NK-92 (cell line): ENCODE measurements around the gene SORL1.
"Not testable (repeated sequence)": the region's sequence is repeated elsewhere in the genome, so short reads cannot be mapped to it uniquely, and the experiment has no call there.

Experiments
- DNase-seq: peaks from one replicate; lab custom pipeline; 2025; ENCODE audit not compliant: unreplicated experiment; lab: John Stamatoyannopoulos, UW

The SORL1 gene, protein sequence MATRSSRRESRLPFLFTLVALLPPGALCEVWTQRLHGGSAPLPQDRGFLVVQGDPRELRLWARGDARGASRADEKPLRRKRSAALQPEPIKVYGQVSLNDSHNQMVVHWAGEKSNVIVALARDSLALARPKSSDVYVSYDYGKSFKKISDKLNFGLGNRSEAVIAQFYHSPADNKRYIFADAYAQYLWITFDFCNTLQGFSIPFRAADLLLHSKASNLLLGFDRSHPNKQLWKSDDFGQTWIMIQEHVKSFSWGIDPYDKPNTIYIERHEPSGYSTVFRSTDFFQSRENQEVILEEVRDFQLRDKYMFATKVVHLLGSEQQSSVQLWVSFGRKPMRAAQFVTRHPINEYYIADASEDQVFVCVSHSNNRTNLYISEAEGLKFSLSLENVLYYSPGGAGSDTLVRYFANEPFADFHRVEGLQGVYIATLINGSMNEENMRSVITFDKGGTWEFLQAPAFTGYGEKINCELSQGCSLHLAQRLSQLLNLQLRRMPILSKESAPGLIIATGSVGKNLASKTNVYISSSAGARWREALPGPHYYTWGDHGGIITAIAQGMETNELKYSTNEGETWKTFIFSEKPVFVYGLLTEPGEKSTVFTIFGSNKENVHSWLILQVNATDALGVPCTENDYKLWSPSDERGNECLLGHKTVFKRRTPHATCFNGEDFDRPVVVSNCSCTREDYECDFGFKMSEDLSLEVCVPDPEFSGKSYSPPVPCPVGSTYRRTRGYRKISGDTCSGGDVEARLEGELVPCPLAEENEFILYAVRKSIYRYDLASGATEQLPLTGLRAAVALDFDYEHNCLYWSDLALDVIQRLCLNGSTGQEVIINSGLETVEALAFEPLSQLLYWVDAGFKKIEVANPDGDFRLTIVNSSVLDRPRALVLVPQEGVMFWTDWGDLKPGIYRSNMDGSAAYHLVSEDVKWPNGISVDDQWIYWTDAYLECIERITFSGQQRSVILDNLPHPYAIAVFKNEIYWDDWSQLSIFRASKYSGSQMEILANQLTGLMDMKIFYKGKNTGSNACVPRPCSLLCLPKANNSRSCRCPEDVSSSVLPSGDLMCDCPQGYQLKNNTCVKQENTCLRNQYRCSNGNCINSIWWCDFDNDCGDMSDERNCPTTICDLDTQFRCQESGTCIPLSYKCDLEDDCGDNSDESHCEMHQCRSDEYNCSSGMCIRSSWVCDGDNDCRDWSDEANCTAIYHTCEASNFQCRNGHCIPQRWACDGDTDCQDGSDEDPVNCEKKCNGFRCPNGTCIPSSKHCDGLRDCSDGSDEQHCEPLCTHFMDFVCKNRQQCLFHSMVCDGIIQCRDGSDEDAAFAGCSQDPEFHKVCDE (N-terminal part only)

DNA sequence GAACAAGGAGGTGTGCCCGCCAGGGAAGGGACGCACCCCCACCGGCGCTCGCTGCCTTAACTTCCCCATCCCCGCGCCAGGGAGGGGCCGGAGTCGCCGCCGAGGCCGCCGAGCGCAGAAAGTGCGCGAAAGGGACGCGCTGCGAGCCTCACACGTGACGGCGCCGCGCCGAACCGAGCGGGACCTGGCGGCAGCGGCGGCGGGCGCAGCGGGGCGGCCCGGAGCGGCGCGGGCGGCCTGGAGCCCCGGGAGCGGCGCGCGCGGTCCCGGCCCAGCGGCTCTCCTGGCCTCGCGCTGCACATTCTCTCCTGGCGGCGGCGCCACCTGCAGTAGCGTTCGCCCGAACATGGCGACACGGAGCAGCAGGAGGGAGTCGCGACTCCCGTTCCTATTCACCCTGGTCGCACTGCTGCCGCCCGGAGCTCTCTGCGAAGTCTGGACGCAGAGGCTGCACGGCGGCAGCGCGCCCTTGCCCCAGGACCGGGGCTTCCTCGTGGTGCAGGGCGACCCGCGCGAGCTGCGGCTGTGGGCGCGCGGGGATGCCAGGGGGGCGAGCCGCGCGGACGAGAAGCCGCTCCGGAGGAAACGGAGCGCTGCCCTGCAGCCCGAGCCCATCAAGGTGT lies at the start of gene SORL1:
Gene SORL1, plus strand, starts transcription at position 329 of the 623 bp plus-strand sequence. Its CDS starts 18 bp downstream, at position 347.
- no peak for DNase-seq

DNA sequence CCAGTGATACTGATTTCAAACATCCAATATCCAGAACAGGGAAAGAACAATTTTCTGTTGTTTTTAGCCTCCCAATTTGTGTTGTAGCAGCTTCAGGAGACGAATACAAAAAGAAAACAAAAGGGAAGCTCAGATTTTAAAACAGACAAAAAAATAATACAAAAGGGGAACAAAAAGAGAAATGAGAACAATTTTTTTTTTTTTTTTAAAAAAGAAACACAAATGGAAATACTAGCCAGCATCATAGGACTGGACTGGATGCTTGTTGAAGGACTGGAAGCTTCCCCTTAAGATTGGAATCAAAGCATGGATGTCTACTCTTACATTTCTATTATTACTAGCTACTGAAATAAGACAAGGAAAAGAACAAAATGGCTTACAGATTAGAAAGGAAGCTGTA lies 46.5 kb upstream of the SORL1 start:
- DNase-seq: no peak

DNA sequence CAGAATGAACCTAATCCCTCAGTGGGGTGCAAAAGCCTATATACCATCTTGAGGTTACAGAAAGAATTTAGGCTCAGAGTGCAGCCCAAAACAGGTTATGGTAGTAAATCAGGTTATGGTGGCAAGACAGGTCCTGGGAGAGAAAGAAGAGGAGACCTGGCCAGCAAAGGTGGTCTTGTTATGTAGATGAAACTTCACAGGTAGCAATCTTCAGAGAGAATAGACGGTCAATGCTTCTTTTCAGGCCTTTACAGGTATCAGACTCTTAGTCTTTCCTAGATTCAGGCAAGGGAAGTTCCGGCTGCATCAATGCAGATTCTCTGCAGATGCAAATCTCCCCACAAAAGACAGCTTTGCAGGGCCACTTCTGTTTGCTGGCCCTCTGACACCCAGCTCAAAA lies 45.8 kb upstream of the SORL1 start:
- DNase-seq: no peak

DNA sequence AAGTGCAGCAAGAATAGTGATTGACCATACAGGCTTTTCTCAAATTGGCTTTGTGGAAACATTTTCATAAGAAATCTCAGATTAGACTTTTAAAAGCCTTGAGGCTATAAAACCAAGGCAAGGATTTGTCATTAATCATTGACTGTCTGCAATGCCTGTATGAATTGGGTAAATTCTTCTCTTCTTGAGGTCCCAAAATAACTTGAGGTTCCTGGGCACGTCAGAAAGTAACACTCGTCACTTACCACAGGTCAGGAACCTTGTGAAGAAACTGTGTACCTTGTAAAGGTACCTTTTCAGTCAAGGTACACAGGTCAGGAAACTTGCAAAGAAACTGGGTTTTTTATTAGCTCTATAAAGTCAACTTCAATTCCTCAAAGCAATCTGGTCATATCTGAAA lies 43.3 kb upstream of the SORL1 start:
- DNase-seq: no peak

- not testable (repeated sequence) for DNase-seq
These were observed 42.1 kb upstream of the SORL1 start for GRCh38 chr11:121410041-121410440.

DNA sequence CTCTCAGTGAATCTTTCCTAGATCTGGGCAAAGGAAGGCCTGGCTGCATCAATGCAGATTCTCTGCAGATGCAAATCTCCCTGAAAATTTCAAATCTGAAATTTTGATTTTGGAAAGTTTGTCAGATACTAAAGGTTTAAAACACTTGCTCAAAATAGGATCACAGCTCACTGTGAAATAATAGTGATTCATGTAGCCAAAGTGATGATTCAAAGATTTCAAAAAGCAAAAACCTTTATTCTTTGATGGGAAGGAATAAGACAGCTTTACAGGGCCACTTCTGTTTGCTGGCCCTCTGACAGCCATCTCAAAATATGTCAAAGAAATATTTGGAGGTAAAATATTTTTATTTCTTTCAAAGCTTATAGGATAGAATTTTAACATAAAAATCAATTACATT lies 40.8 kb upstream of the SORL1 start:
- not testable (repeated sequence) for DNase-seq

- DNase-seq: no peak
These were observed 40.0 kb upstream of the SORL1 start for GRCh38 chr11:121412000-121412587.

- no peak for DNase-seq
These were observed 39.3 kb upstream of the SORL1 start for GRCh38 chr11:121412711-121413415.

GRCh38 chr11:121414141-121414913 lies 37.8 kb upstream of the SORL1 start:
- DNase-seq: no peak

GRCh38 chr11:121415856-121416255 lies 36.3 kb upstream of the SORL1 start:
- DNase-seq: no peak

GRCh38 chr11:121417055-121417551 lies 35.0 kb upstream of the SORL1 start:
- no peak for DNase-seq

DNA sequence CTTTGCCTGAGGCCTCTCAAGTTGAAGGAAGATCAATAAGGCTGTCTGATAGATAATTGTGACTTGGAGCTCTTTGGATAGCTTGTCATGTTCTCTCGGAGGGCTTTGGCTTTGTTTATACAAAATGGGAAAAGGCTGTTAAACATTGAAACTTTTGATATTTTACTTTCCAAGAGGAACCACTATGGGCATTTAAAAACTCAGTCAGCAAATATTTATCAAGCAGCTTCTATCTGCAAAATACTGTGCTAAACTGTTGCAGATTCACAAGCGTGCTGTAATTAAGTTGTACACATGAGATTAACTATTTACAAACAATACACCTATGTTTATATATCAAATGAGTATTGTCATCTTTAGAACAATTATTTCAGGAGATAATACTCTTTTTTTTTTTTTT lies 34.5 kb upstream of the SORL1 start:
- no peak for DNase-seq

- DNase-seq: no peak
These were observed 33.4 kb upstream of the SORL1 start for GRCh38 chr11:121418625-121419114.

GRCh38 chr11:121419836-121420235 lies 32.3 kb upstream of the SORL1 start:
- DNase-seq: no peak

GRCh38 chr11:121420398-121420797 lies 31.7 kb upstream of the SORL1 start:
- DNase-seq: no peak

GRCh38 chr11:121421149-121421901 lies 30.8 kb upstream of the SORL1 start:
- no peak for DNase-seq

GRCh38 chr11:121422675-121423074 lies 29.4 kb upstream of the SORL1 start:
- no peak for DNase-seq

DNA sequence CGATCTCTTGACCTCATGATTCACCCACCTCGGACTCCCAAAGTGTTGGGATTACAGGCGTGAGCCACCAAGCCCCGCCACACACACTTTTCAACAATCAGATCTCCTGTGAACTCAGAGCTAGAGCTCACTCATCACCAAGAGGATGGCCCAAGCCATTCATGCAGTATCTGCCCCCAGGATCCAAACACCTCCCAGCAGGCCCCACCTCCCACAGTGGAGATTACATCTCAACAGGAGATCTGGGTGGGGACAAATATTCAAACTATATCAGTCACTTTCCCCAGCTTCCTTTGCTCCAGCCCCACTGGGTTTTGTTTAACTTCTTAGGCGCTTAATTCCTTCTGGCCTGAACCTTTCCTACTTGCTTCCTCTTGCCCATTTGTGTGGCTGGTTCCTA lies 26.3 kb upstream of the SORL1 start:
- DNase-seq: no peak
